Stomach smooth muscle (tissue), 2 donors: ENCODE measurements around the gene PATL2.
"Not testable (repeated sequence)": the region's sequence is repeated elsewhere in the genome, so short reads cannot be mapped to it uniquely, and the experiment has no call there.

ENCODE experiments used
- H3K27ac ChIP-seq: one replicate; pipeline ENCODE4 v1.7.0; 2013; ENCODE audit warnings: mild to moderate bottlenecking, low read length, inconsistent platforms
- H3K27me3 ChIP-seq, 2 donors: one replicate each; pipeline ENCODE4 v1.7.0; 2013; ENCODE audit warnings: low read length in 2 of 2; ENCODE audit not compliant: insufficient read depth in 2 of 2, control insufficient read depth in 1 of 2
- H3K36me3 ChIP-seq, 2 donors: one replicate each; pipeline ENCODE4 v1.7.0; 2013; ENCODE audit warnings: low read length in 2 of 2; ENCODE audit not compliant: control insufficient read depth in 2 of 2, insufficient read depth in 2 of 2
- H3K4me1 ChIP-seq: one replicate; pipeline ENCODE4 v1.7.0; 2013; ENCODE audit warnings: low read length; ENCODE audit not compliant: control insufficient read depth, insufficient read depth
- H3K4me3 ChIP-seq, 2 donors: one replicate each; pipeline ENCODE4 v1.7.0; 2013; ENCODE audit warnings: low read length in 2 of 2
- H3K9ac ChIP-seq, 2 donors: one replicate each; pipeline ENCODE4 v1.7.0; 2013; ENCODE audit warnings: low read length in 2 of 2, mild to moderate bottlenecking in 1 of 2
- H3K9me3 ChIP-seq, 2 donors: one replicate each; pipeline ENCODE4 v1.7.0; 2013; ENCODE audit warnings: low read length in 2 of 2; ENCODE audit not compliant: control insufficient read depth in 2 of 2
- donor health status: healthy.
- donor health status: Pancreatic carcinoma.

The PATL2 gene

DNA sequence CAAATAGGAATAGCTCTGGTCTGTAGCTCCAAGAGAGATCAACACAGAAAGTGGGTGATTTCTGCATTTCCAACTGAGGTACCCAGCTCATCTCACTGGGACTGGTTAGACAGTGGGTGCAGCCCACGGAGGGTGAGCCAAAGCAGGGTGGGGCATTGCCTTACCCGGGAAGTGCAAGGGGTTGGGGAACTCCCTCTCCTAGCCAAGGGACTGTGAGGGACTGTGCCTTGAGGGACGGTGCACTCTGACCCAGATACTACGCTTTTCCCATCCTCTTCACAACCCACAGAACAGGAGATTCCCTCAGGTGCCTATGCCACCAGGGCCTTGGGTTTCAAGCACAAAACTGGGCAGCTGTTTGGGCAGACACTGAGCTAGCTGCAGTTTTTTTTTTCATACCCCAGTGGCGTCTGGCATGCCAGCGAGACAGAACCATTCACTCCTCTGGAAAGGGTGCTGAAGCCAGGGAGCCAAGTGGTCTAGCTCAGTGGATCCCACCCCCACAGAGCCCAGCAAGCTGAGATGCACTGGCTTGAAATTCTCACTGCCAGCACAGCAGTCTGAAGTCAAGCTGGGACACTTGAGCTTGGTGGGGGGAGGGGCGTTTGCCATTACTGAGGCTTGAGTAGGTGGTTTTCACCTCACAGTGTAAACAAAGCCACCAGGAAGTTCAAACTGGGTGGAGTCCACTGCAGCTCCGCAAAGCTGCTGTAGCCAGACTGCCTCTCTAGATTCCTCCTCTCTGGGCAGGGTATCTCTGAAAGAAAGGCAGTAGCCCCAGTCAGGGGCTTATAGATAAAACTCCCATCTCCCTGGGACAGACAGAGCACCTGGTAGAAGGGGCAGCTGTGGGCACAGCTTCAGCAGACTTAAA, 28.1 kb downstream of the PATL2 start:
- H3K36me3 ChIP-seq, H3K9me3 ChIP-seq, H3K27me3 ChIP-seq, H3K9ac ChIP-seq, H3K4me3 ChIP-seq, H3K4me1 ChIP-seq, H3K27ac ChIP-seq: not testable (repeated sequence)

DNA sequence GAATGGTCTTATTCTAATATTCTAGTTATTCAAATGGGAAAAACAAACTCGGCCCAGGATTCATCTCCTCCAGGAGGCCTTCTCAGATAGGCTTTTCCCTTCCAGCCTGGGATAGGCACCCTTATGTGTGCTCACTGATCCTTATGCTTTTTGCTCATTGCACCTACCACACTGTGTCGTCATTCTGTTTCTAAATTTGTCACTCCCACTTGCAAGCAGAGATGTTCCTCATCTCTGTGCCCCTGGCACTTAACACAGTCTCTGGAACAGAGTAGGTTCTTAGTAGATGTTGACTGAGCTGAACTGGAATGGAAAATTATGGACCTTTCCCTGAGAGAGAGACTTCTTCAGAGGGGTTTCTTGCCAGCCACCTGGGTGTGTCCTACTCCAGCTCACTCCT, 28.9 kb downstream of the PATL2 start:
- Histone ChIP-seq H3K4me1 (no peaks in the 10 kb centered on the region), H3K27me3 (peaks cover 0 to 2% of the 10 kb centered on the region in 2 donors), H3K27ac (no peak overlapping the region), H3K9me3 (no peaks in the 10 kb centered on the region), H3K9ac (no peak overlapping the region), H3K36me3 (no peaks in the 10 kb centered on the region), H3K4me3 (no peak overlapping the region)

DNA sequence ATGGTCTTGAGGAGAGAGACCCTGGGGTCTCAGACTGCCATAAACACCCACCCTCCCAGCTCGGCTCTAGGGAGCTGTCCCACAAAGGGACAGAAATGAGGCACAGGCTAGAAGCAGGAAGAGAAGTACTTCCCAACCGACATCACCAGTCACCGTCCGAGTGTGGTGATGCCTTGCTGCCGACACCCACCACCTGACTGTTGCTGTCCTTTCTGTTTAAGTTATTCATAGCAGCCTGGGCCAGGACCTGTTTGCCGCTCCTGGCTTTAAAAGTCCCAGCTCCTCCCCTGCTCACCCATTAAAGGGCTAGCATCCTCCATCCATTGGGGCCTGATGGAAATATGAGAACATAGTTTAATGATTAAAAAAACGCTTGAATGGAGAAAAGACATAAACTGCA, 34.4 kb downstream of the PATL2 start:
- Histone ChIP-seq H3K9me3 (no peaks in the 10 kb centered on the region), H3K4me3 (no peak overlapping the region), H3K36me3 (no peaks in the 10 kb centered on the region), H3K4me1 (no peaks in the 10 kb centered on the region), H3K27me3 (no peaks in the 10 kb centered on the region), H3K9ac (no peak overlapping the region), H3K27ac (no peak overlapping the region)

GRCh38 chr15:44675911-44676310, 35.2 kb downstream of the PATL2 start:
- Histone ChIP-seq H3K4me1 (no peaks in the 10 kb centered on the region), H3K27me3 (no peaks in the 10 kb centered on the region), H3K27ac (no peak overlapping the region), H3K9me3 (no peaks in the 10 kb centered on the region), H3K4me3 (no peak overlapping the region), H3K9ac (no peak overlapping the region), H3K36me3 (no peaks in the 10 kb centered on the region)

- H3K4me1 ChIP-seq = no peaks in the 10 kb centered on the region
- peaks cover 0 to 5% of the 10 kb centered on the region in 2 donors for H3K27me3 ChIP-seq
- no peaks in the 10 kb centered on the region for H3K36me3 ChIP-seq
- H3K9ac ChIP-seq = no peak overlapping the region
- H3K4me3 ChIP-seq = no peak overlapping the region
- no peaks in the 10 kb centered on the region for H3K9me3 ChIP-seq
- no peak overlapping the region for H3K27ac ChIP-seq
Measured at GRCh38 chr15:44673639-44674038, 37.5 kb downstream of the PATL2 start.

DNA sequence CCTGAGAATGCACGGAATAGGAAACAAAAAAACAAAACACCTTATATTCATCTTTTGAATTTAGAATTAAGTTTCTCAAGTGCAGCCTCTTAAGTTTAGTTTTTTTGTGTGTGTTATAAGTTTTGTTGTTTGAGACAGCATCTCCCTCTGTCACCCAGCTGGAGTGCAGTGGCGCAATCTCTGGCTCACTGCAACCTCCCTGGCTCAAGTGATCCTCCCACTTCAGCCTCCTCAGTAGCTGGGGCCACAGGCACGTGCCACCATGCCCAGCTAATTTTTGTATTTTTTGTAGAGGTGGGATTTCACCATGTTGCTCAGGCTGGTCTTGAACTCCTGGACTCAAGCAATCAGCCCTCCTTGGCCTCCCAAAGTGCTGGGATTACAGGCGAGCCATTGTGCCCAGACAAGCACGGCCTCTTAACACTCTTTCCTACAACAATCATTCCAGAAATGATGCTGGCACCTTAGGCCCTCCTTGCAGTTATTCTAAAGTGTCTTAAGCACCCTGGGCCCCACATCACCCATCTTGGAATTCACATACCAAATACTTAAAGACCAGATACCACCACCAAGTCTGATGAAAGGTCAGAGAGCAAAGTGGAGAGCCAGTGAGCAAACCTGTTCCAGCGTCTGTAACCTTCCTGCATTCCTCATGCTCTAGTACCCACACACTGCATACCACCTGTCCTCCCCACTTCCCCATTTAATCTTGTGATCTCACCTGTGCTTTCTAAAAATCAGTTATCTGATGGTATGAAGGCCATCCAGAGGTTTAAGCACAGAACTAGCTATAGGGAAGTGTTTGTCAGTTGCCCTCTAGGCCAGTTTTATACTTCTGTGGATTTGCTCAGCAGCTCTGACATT, 40.8 kb downstream of the PATL2 start:
- Histone ChIP-seq H3K4me3 (no peak overlapping the region), H3K27ac (no peak overlapping the region), H3K4me1 (no peaks in the 10 kb centered on the region), H3K36me3 (no peaks in the 10 kb centered on the region), H3K9ac (no peak overlapping the region), H3K9me3 (no peaks in the 10 kb centered on the region), H3K27me3 (peaks cover 0 to 5% of the 10 kb centered on the region in 2 donors)

DNA sequence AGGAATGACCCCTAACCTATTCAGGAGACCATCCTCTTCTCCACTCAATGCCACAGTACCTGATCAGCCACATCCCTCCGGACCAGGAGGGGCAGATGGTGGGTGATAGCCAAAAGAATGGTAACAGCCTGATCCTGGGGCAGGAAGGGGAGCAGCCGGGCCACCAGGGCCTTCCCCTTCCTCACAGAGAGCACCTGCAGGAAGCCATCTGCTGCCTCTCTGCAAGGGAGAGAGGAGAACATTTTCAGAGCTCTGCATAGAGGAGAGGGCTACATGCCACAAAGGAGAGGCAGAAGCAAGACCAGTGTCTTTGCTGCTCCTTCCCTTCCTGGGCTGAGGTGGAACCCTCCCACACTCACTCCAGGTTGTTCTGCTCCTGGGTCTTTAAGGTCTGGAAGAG, 42.2 kb downstream of the PATL2 start:
- Histone ChIP-seq H3K27ac (no peak overlapping the region), H3K4me3 (no peak overlapping the region), H3K9ac (no peak overlapping the region), H3K4me1 (peaks cover 2% of the 10 kb centered on the region), H3K27me3 (peaks cover 0 to 5% of the 10 kb centered on the region in 2 donors), H3K36me3 (no peaks in the 10 kb centered on the region), H3K9me3 (no peaks in the 10 kb centered on the region)

- H3K9me3 ChIP-seq = no peaks in the 10 kb centered on the region
- H3K27ac ChIP-seq = no peak overlapping the region
- no peak overlapping the region for H3K4me3 ChIP-seq
- H3K4me1 ChIP-seq = peaks cover 4% of the 10 kb centered on the region
- no peaks in the 10 kb centered on the region for H3K36me3 ChIP-seq
- H3K9ac ChIP-seq = no peak overlapping the region
- peaks cover 0 to 5% of the 10 kb centered on the region in 2 donors for H3K27me3 ChIP-seq
Measured at GRCh38 chr15:44667039-44667360, 44.1 kb downstream of the PATL2 start.

GRCh38 chr15:44666210-44667038, 44.7 kb downstream of the PATL2 start:
- Histone ChIP-seq H3K4me3 (no peak overlapping the region), H3K9ac (no peak overlapping the region), H3K9me3 (no peaks in the 10 kb centered on the region), H3K27me3 (peaks cover 0 to 5% of the 10 kb centered on the region in 2 donors), H3K36me3 (no peaks in the 10 kb centered on the region), H3K27ac (no peak overlapping the region), H3K4me1 (peaks cover 4% of the 10 kb centered on the region)

DNA sequence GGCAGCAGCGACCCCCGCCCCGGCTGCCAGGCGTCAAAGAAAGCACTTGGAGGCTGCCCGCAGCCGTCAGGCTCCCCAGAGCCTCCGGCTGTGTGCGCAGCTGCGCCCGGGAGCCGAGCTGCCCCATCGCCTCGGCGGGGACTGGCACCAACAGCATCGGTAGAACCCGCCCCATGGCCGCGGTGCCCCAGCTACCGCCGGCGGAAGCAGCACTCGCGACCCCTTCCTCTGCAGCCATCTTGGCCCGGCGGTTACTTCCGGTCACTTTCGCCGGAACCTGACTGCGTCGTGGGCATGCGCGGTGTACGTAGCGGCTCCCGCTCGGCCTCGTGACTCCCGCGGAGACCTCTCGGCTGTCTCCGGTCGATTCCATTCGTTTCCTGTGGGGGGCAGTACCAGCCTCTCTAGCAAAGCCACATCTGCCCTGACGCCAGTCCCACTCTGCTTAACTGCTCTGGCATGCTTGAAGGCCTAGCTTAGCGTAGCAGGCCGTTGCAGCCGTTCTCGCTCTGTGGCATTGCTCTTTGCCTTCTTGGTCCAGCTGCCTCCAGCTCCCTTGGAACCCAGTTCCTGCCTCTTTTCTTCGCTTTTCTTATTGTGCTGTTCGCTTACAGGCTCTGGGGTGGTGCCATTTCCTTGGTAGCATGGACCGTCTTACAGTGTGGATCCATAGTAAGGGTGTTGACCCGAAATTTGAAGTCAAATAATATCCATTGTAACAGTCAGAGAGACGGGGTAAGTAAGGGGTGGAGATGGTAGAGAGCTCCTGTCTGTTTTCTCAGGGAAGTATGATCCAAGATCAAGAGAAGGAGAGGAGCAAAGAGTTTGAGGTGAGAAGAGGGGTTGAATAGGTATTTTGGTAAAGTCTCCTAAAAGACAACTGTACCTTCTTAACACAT, 47.5 kb downstream of the PATL2 start, which contains the start of gene SPG11:
Gene SPG11, minus strand, starts transcription at position 253 of the 899 bp plus-strand sequence. Its CDS starts 15 bp downstream, at position 238.
- H3K27me3 ChIP-seq = no peaks in the 10 kb centered on the region
- peaks cover 4% of the 10 kb centered on the region for H3K4me1 ChIP-seq
- peaks cover 5 to 6% of the 10 kb centered on the region in 2 donors for H3K36me3 ChIP-seq
- H3K9me3 ChIP-seq = no peaks in the 10 kb centered on the region
- peak within 1 kb of the TSS; percentile 91 for H3K27ac ChIP-seq
- H3K9ac ChIP-seq = peak within 1 kb of the TSS; percentile 87 to 94
- H3K4me3 ChIP-seq = peak within 1 kb of the TSS; percentile 93 to 94
